ENCODE measurements around the gene TNFAIP8.

DNA sequence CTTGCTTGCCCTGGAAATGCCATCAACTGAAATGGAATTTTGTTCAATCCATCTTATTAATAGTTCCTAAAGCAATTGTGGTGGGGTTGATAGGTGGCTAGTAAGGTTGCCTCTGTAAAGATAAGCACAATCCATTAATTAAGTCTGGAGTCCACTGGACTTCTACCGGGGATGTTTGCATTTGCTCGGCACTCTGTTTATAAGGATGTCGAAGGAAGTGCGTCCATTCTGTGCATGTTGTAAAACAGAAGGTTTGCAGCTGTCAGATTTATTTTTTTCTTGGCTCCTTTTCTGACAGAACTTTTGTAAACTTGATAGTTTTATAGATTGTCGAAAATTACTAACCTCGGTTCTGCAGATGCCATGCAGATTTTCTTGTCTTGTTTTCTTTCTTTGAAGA is 12.8 kb upstream of the TNFAIP8 start:
- TF ChIP-seq POLR2AphosphoS5 (IDR thresholded peaks at IDR 0.05; ENCODE audit: insufficient read depth in 1 of 2, low read depth in 1 of 2) = no peak
- no peak for TF ChIP-seq CTCF (IDR thresholded peaks at IDR 0.05)
- TF ChIP-seq POLR2A (IDR thresholded peaks at IDR 0.05) = no peak

All from vagina (tissue), 2 donors.